ENCODE data around the gene LEAP2. TPM values are rescaled to one million over a fixed set of nuclear protein-coding genes. Genes with fewer than 3 reads are reported as not detected.

The LEAP2 gene
- total RNA-seq, 1 donor from 2014 or later, result 2.1 TPM

DNA sequence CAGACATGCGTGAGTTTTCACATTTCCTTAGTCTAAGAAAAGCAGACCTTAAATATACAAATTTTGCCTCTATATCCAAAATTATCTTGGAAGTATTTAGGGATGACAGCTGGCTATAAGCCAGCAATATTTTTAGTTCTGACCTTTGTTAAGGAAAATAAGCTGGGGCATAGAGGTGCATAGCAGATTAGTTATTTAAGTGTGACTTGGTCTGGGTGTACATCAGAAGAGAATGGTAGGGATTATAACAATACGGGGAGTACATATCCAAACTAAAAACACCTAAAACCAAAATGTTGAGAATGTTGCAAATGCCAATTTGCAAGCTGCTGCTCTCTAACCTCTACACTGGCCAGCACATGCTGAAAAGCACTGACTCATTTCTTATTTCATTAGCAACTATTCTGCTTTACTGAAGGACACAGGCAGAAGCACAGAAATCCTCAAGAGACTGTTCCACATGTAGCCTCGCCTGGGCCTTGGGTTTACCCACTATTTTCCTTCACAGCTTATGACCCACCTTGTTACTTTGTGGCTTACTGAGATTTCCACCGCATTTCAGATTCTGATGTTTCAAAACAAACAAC lies 22.3 kb downstream of the LEAP2 start:
- H3K36me3 ChIP-seq (ENCODE audit: control insufficient read depth in 3 of 3, insufficient read depth in 3 of 3, low read length in 3 of 3), result peaks cover 20 to 63% (median 51%) of the 10 kb centered on the region in 3 donors
- no peak overlapping the region for H3K27ac ChIP-seq (ENCODE audit: low read depth, low read length)
- peak overlapping the region in 1 of 3 donors; percentile 26 for H3K9ac ChIP-seq (ENCODE audit: low read depth in 1 of 3, low read length in 3 of 3)
- H3K4me1 ChIP-seq (ENCODE audit: control insufficient read depth in 3 of 3, insufficient read depth in 3 of 3, low read length in 3 of 3), result peaks cover 0 to 4% (median 4%) of the 10 kb centered on the region in 3 donors
- H3K4me3 ChIP-seq (ENCODE audit: low read length in 3 of 3), result no peak overlapping the region
- H3K27me3 ChIP-seq (ENCODE audit: control insufficient read depth in 3 of 3, insufficient read depth in 3 of 3, low read length in 3 of 3), result no peaks in the 10 kb centered on the region
- H3K9me3 ChIP-seq (ENCODE audit: control insufficient read depth in 3 of 3, low read length in 3 of 3), result no peaks in the 10 kb centered on the region

DNA sequence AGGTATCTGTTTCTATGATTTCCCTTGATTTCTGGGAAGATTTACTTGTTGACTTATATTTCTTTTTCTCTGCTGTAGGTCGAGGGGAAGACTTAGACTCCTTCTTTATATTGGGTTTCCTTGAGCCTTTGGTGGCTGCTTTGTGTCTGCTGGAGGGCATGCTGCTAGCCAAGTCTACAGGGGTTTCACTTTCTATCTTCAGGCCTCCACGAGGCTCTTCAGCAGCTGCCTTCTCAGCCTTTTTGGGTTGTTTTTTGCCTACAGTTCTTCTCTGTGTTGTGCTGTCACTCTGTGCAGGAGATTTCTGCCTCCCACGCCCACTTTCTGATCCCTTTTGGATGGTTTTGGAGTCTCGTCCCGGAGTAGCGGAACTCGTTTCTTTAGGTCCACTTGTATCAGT lies 23.2 kb downstream of the LEAP2 start:
- no peak overlapping the region for H3K9ac ChIP-seq (ENCODE audit: low read depth in 1 of 3, low read length in 3 of 3)
- peaks cover 20 to 56% (median 51%) of the 10 kb centered on the region in 3 donors for H3K36me3 ChIP-seq (ENCODE audit: control insufficient read depth in 3 of 3, insufficient read depth in 3 of 3, low read length in 3 of 3)
- H3K27me3 ChIP-seq (ENCODE audit: control insufficient read depth in 3 of 3, insufficient read depth in 3 of 3, low read length in 3 of 3), result no peaks in the 10 kb centered on the region
- no peak overlapping the region for H3K27ac ChIP-seq (ENCODE audit: low read depth, low read length)
- peaks cover 0 to 4% (median 4%) of the 10 kb centered on the region in 3 donors for H3K4me1 ChIP-seq (ENCODE audit: control insufficient read depth in 3 of 3, insufficient read depth in 3 of 3, low read length in 3 of 3)
- H3K9me3 ChIP-seq (ENCODE audit: control insufficient read depth in 3 of 3, low read length in 3 of 3), result no peaks in the 10 kb centered on the region
- H3K4me3 ChIP-seq (ENCODE audit: low read length in 3 of 3), result no peak overlapping the region

DNA sequence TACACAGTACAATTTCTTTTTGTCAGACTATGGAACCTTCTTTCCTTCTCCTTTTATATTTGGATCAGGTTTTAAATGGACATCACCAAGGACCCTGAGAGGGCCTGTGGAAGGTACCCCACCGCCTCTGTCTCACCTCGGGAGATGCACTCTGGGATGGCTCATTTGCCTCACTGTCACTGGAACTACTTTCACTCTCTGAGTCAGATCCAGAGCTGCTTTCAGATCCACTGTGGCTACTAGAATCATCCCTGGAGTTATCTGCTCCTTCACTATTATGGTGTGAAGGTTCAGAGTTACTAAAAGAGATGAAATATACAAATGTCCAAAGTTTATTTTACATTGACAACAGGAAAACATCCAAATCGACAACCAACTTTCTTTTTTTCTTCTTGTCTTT lies 24.6 kb downstream of the LEAP2 start:
- H3K9me3 ChIP-seq (ENCODE audit: control insufficient read depth in 3 of 3, low read length in 3 of 3), result no peaks in the 10 kb centered on the region
- no peak overlapping the region for H3K4me3 ChIP-seq (ENCODE audit: low read length in 3 of 3)
- peaks cover 17 to 43% (median 42%) of the 10 kb centered on the region in 3 donors for H3K36me3 ChIP-seq (ENCODE audit: control insufficient read depth in 3 of 3, insufficient read depth in 3 of 3, low read length in 3 of 3)

DNA sequence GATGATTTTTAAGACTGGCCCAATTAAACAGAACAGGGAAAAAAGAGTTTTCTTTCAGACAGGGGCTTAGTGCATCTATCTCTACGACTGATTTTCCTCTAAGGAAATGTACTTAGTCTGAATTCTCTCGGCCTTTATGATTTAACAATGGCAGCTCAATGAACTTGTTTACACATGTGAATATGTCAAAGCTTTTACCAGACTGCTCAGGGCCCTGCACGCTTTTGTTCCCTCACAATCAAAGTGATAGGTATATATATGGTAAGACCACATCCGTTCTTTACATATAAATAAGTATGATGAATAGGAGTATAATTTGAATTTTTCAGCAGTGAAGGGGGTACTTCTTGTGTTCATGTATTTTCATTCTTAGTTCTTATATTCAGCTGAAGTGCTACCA lies 27.6 kb downstream of the LEAP2 start:
- H3K36me3 ChIP-seq (ENCODE audit: control insufficient read depth in 3 of 3, insufficient read depth in 3 of 3, low read length in 3 of 3), result peaks cover 14 to 23% (median 21%) of the 10 kb centered on the region in 3 donors

More for the DNA sequence above, 24.6 kb downstream of the LEAP2 start:
- H3K9ac ChIP-seq (ENCODE audit: low read depth in 1 of 3, low read length in 3 of 3), result no peak overlapping the region
- H3K27me3 ChIP-seq (ENCODE audit: control insufficient read depth in 3 of 3, insufficient read depth in 3 of 3, low read length in 3 of 3), result no peaks in the 10 kb centered on the region
- no peak overlapping the region for H3K27ac ChIP-seq (ENCODE audit: low read depth, low read length)
- H3K4me1 ChIP-seq (ENCODE audit: control insufficient read depth in 3 of 3, insufficient read depth in 3 of 3, low read length in 3 of 3), result peaks cover 0 to 4% (median 4%) of the 10 kb centered on the region in 3 donors

DNA sequence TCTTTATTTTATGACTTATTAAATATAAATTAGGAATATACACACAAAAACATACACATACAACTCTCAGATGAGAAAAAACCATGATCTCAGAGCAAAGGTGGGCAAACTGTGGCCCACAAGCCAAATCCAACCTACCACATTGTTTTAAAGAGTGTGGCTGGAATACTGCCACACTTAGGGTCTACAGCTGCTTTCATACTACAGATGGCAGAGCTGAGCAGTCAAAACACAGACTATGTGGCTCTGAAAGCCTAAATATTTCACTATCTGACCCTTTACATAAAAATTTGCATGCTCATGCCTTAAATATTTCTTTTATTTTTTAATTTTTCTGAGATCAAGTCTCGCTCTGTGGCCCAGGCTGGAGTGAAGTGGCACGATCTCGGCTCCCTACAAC lies 28.3 kb downstream of the LEAP2 start:
- Histone ChIP-seq H3K27me3 (ENCODE audit: control insufficient read depth in 3 of 3, insufficient read depth in 3 of 3, low read length in 3 of 3) (no peaks in the 10 kb centered on the region), H3K9ac (ENCODE audit: low read depth in 1 of 3, low read length in 3 of 3) (no peak overlapping the region), H3K27ac (ENCODE audit: low read depth, low read length) (no peak overlapping the region), H3K9me3 (ENCODE audit: control insufficient read depth in 3 of 3, low read length in 3 of 3) (no peaks in the 10 kb centered on the region), H3K36me3 (ENCODE audit: control insufficient read depth in 3 of 3, insufficient read depth in 3 of 3, low read length in 3 of 3) (peaks cover 7 to 16% (median 14%) of the 10 kb centered on the region in 3 donors), H3K4me3 (ENCODE audit: low read length in 3 of 3) (no peak overlapping the region), H3K4me1 (ENCODE audit: control insufficient read depth in 3 of 3, insufficient read depth in 3 of 3, low read length in 3 of 3) (peaks cover 0 to 3% (median 0%) of the 10 kb centered on the region in 3 donors)

More for the DNA sequence above, 27.6 kb downstream of the LEAP2 start:
- H3K27me3 ChIP-seq (ENCODE audit: control insufficient read depth in 3 of 3, insufficient read depth in 3 of 3, low read length in 3 of 3), result no peaks in the 10 kb centered on the region
- no peaks in the 10 kb centered on the region for H3K9me3 ChIP-seq (ENCODE audit: control insufficient read depth in 3 of 3, low read length in 3 of 3)
- H3K27ac ChIP-seq (ENCODE audit: low read depth, low read length), result no peak overlapping the region
- H3K4me1 ChIP-seq (ENCODE audit: control insufficient read depth in 3 of 3, insufficient read depth in 3 of 3, low read length in 3 of 3), result peaks cover 0 to 4% (median 2%) of the 10 kb centered on the region in 3 donors
- no peak overlapping the region for H3K9ac ChIP-seq (ENCODE audit: low read depth in 1 of 3, low read length in 3 of 3)
- H3K4me3 ChIP-seq (ENCODE audit: low read length in 3 of 3), result no peak overlapping the region

DNA sequence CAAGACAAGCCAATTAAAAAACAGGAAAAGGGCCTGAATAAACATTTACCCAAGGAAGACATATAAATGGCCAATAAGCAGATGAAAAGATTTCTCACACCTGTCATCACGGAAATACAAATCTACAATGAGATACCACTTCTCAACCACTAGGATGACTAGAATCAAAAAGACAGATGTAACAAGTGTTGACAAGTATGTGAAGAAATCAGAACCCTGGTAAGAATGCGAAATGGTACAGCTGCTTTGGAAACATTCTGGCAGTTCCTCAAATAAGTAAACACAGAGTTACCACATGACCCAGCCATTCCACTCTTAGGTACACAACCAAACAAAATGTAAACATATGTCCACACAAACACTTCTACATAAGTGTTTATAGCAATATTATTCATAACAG lies 32.5 kb downstream of the LEAP2 start:
- Histone ChIP-seq H3K4me3 (ENCODE audit: low read length in 3 of 3) (no peak overlapping the region), H3K4me1 (ENCODE audit: control insufficient read depth in 3 of 3, insufficient read depth in 3 of 3, low read length in 3 of 3) (peaks cover 0 to 3% (median 0%) of the 10 kb centered on the region in 3 donors), H3K27me3 (ENCODE audit: control insufficient read depth in 3 of 3, insufficient read depth in 3 of 3, low read length in 3 of 3) (no peaks in the 10 kb centered on the region), H3K9me3 (ENCODE audit: control insufficient read depth in 3 of 3, low read length in 3 of 3) (no peaks in the 10 kb centered on the region), H3K27ac (ENCODE audit: low read depth, low read length) (peak overlapping the region; percentile 9), H3K36me3 (ENCODE audit: control insufficient read depth in 3 of 3, insufficient read depth in 3 of 3, low read length in 3 of 3) (peaks cover 0 to 3% (median 0%) of the 10 kb centered on the region in 3 donors), H3K9ac (ENCODE audit: low read depth in 1 of 3, low read length in 3 of 3) (no peak overlapping the region)

DNA sequence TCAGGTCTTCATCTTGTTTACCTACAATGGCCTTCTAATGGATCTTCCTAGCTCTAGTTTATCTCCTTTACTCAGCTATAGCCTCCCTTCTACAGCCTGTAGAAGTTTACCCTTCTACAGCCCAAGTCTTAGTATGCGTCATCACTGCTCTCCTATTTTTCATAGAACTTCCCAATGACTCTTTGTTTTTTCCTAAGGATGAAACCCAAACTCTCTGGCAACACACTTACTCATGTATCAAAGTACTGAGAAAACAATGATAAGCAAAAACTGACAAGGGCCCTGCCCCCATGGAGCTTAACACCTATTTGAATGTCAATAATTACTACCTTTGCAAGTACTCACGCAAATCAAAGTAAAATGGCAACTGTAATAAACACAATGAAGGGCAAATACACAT lies 33.7 kb downstream of the LEAP2 start:
- H3K9ac ChIP-seq (ENCODE audit: low read depth in 1 of 3, low read length in 3 of 3), result no peak overlapping the region
- H3K4me1 ChIP-seq (ENCODE audit: control insufficient read depth in 3 of 3, insufficient read depth in 3 of 3, low read length in 3 of 3), result peaks cover 0 to 3% (median 0%) of the 10 kb centered on the region in 3 donors
- no peak overlapping the region for H3K27ac ChIP-seq (ENCODE audit: low read depth, low read length)
- H3K9me3 ChIP-seq (ENCODE audit: control insufficient read depth in 3 of 3, low read length in 3 of 3), result no peaks in the 10 kb centered on the region
- H3K36me3 ChIP-seq (ENCODE audit: control insufficient read depth in 3 of 3, insufficient read depth in 3 of 3, low read length in 3 of 3), result peaks cover 1 to 5% (median 5%) of the 10 kb centered on the region in 3 donors
- H3K4me3 ChIP-seq (ENCODE audit: low read length in 3 of 3), result no peak overlapping the region
- H3K27me3 ChIP-seq (ENCODE audit: control insufficient read depth in 3 of 3, insufficient read depth in 3 of 3, low read length in 3 of 3), result no peaks in the 10 kb centered on the region

DNA sequence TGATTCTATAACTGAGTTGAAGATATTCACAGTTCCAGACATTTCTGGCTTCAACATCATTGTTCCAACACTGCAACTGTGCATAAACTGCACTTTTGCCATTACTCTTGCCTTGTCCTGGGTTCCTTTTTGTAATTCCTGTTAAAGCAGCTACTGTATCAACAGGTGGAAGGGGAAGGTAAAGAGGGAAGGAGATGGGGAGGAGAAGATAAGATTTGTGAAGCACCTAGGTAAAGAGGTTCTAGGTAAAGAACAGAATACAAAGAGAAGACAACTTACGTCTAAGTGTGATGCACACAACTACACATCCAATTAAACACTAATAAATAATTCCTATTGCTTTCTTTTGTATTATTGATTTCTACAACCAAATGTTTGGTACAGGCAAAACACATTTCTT lies 36.2 kb downstream of the LEAP2 start:
- no peaks in the 10 kb centered on the region for H3K9me3 ChIP-seq (ENCODE audit: control insufficient read depth in 3 of 3, low read length in 3 of 3)
- peaks cover 0 to 3% (median 0%) of the 10 kb centered on the region in 3 donors for H3K4me1 ChIP-seq (ENCODE audit: control insufficient read depth in 3 of 3, insufficient read depth in 3 of 3, low read length in 3 of 3)
- H3K4me3 ChIP-seq (ENCODE audit: low read length in 3 of 3), result no peak overlapping the region
- H3K27ac ChIP-seq (ENCODE audit: low read depth, low read length), result no peak overlapping the region
- H3K36me3 ChIP-seq (ENCODE audit: control insufficient read depth in 3 of 3, insufficient read depth in 3 of 3, low read length in 3 of 3), result peaks cover 9 to 17% (median 13%) of the 10 kb centered on the region in 3 donors
- H3K9ac ChIP-seq (ENCODE audit: low read depth in 1 of 3, low read length in 3 of 3), result no peak overlapping the region
- no peaks in the 10 kb centered on the region for H3K27me3 ChIP-seq (ENCODE audit: control insufficient read depth in 3 of 3, insufficient read depth in 3 of 3, low read length in 3 of 3)

DNA sequence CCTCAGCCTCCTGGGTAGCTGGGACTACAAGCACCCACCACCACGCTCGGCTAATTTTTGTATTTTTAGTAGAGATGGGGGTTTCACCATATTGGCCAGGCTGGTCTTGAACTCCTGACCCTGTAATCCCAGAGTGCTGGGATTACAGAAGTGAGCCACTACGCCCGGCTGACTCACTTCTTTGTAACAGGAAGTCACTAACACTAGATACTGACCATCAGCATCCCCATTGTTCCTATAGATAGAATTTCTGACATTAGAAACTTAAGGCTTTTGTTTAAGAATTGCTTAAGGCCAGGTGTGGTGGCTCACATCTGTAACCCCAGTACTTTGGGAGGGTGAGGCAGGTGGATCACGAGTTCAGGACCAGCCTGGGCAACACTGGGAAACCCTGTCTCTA lies 42.2 kb downstream of the LEAP2 start:
- Histone ChIP-seq H3K4me3 (ENCODE audit: low read length in 3 of 3) (no peak overlapping the region), H3K36me3 (ENCODE audit: control insufficient read depth in 3 of 3, insufficient read depth in 3 of 3, low read length in 3 of 3) (peaks cover 9 to 25% (median 13%) of the 10 kb centered on the region in 3 donors), H3K9me3 (ENCODE audit: control insufficient read depth in 3 of 3, low read length in 3 of 3) (no peaks in the 10 kb centered on the region), H3K9ac (ENCODE audit: low read depth in 1 of 3, low read length in 3 of 3) (no peak overlapping the region), H3K4me1 (ENCODE audit: control insufficient read depth in 3 of 3, insufficient read depth in 3 of 3, low read length in 3 of 3) (no peaks in the 10 kb centered on the region), H3K27me3 (ENCODE audit: control insufficient read depth in 3 of 3, insufficient read depth in 3 of 3, low read length in 3 of 3) (no peaks in the 10 kb centered on the region), H3K27ac (ENCODE audit: low read depth, low read length) (no peak overlapping the region)

DNA sequence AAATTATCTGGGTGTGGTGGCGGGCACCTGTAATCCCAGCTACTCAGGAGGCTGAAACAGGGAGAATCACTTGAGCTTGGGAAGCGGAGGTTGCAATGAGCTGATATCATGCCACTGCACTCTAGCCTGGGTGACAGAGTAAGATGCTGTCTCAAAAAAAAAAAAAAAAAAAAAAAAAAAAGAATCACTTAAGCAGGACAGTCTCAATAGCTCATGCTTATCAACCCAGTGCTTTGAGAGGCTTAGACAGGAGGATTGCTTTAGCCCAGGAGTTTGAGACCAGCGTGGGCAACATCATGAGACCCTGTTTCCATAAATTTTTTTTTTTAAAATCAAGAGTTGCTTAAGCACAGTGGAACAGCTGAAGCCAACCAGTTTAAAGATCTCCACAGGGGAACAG lies 42.6 kb downstream of the LEAP2 start:
- Histone ChIP-seq H3K4me3 (ENCODE audit: low read length in 3 of 3) (no peak overlapping the region), H3K4me1 (ENCODE audit: control insufficient read depth in 3 of 3, insufficient read depth in 3 of 3, low read length in 3 of 3) (no peaks in the 10 kb centered on the region), H3K9me3 (ENCODE audit: control insufficient read depth in 3 of 3, low read length in 3 of 3) (no peaks in the 10 kb centered on the region), H3K9ac (ENCODE audit: low read depth in 1 of 3, low read length in 3 of 3) (no peak overlapping the region), H3K36me3 (ENCODE audit: control insufficient read depth in 3 of 3, insufficient read depth in 3 of 3, low read length in 3 of 3) (peaks cover 9 to 26% (median 13%) of the 10 kb centered on the region in 3 donors), H3K27me3 (ENCODE audit: control insufficient read depth in 3 of 3, insufficient read depth in 3 of 3, low read length in 3 of 3) (no peaks in the 10 kb centered on the region), H3K27ac (ENCODE audit: low read depth, low read length) (no peak overlapping the region)

All from skeletal muscle tissue (tissue), 4 donors.